Activated gamma-delta T cell treated with anti-CD3 and anti-CD28 coated beads, Interleukin-2, amount 50 U/mL, for 16 hours (primary cell): ENCODE data around the gene ULK4.
"Not testable (repeated sequence)": the region's sequence is repeated elsewhere in the genome, so short reads cannot be mapped to it uniquely, and the experiment has no call there.

Experiments used
- DNase-seq: peaks from one replicate; pipeline ENCODE4 v3.0.0-alpha.2; 2020; ENCODE audit warnings: low read depth

ULK4 gene

GRCh38 chr3:41690766-41691563 lies 270.9 kb downstream of the ULK4 start:
- DNase-seq = no peak

GRCh38 chr3:41688595-41689380 lies 273.1 kb downstream of the ULK4 start:
- no peak for DNase-seq

- no peak for DNase-seq
Observed at GRCh38 chr3:41684797-41685735, 276.8 kb downstream of the ULK4 start.

GRCh38 chr3:41683666-41684350 lies 278.1 kb downstream of the ULK4 start:
- DNase-seq = no peak

GRCh38 chr3:41682996-41683395 lies 278.9 kb downstream of the ULK4 start:
- no peak for DNase-seq

- DNase-seq = no peak
Observed at GRCh38 chr3:41682382-41682781, 279.5 kb downstream of the ULK4 start.

- no peak for DNase-seq
Observed at GRCh38 chr3:41681479-41681878, 280.4 kb downstream of the ULK4 start.

GRCh38 chr3:41679374-41679773 lies 282.5 kb downstream of the ULK4 start:
- no peak for DNase-seq

- not testable (repeated sequence) for DNase-seq
Observed at GRCh38 chr3:41675102-41675501, 286.8 kb downstream of the ULK4 start.

GRCh38 chr3:41674449-41674848 lies 287.5 kb downstream of the ULK4 start:
- DNase-seq = no peak

- DNase-seq = no peak
Observed at GRCh38 chr3:41673650-41674049, 288.3 kb downstream of the ULK4 start.

- DNase-seq = no peak
Observed at GRCh38 chr3:41668379-41668778, 293.5 kb downstream of the ULK4 start.

GRCh38 chr3:41662288-41662687 lies 299.6 kb downstream of the ULK4 start:
- DNase-seq = no peak

- no peak for DNase-seq
Observed at GRCh38 chr3:41661796-41662195, 300.1 kb downstream of the ULK4 start.

GRCh38 chr3:41660510-41660909 lies 301.4 kb downstream of the ULK4 start:
- DNase-seq = no peak

GRCh38 chr3:41653571-41654239 lies 308.2 kb downstream of the ULK4 start:
- DNase-seq = no peak

GRCh38 chr3:41652931-41653330 lies 309.0 kb downstream of the ULK4 start:
- DNase-seq = no peak

- DNase-seq = no peak
Observed at GRCh38 chr3:41652506-41652905, 309.4 kb downstream of the ULK4 start.

- DNase-seq = no peak
Observed at GRCh38 chr3:41651718-41652117, 310.2 kb downstream of the ULK4 start.

- DNase-seq = no peak
Observed at GRCh38 chr3:41650406-41650805, 311.5 kb downstream of the ULK4 start.

GRCh38 chr3:41649129-41649739 lies 312.7 kb downstream of the ULK4 start:
- no peak for DNase-seq
